Measurements from ENCODE around the gene OR10V1.

Gene OR10V1

DNA sequence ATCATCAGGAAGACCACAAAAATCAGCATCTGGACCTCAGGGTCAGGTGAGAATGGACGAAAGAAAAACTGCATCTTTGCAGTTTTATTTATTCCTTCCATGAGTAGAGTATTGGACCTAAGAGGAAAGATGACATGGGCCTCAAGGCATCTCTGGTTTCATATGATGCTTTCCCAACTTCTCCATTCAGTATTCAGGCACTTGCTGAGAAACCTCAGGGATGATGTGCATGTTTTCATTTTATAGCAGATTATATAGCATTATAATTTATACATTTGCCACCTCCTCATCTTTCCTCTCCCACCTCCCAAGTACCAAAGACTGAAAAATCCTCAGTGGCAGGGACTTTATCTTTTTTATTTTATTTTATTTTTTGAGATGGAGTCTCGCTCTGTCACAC, at the start of gene OR10V1:
Gene OR10V1 (minus strand): TSS at position 101 of the 400 bp plus-strand sequence. CDS start 0 bp downstream, at position 101.
- Histone ChIP-seq H3K79me2 (ENCODE audit: insufficient read depth, low read length) (no peaks in the 10 kb centered on the region), H3K9ac (ENCODE audit: low read depth, low read length, poor library complexity, severe bottlenecking) (no peak within 1 kb of the TSS), H3K4me1 (ENCODE audit: insufficient read depth, low read length, poor library complexity, severe bottlenecking) (no peaks in the 10 kb centered on the region), H3F3A (ENCODE audit: low read depth) (no peaks in the 10 kb centered on the region), H3K27me3 (ENCODE audit: insufficient read depth, low read length, poor library complexity, severe bottlenecking) (no peaks in the 10 kb centered on the region), H3K9me2 (replicated peaks; ENCODE audit: low read depth, low read length) (no peaks in the 10 kb centered on the region), H3K36me3 (ENCODE audit: insufficient read depth, low read length) (no peaks in the 10 kb centered on the region), H3K4me3 (ENCODE audit: low read length, poor library complexity, severe bottlenecking) (no peak within 1 kb of the TSS), H4K20me1 (ENCODE audit: insufficient read depth, low read length, poor library complexity, severe bottlenecking) (no peaks in the 10 kb centered on the region), H3K9me3 (ENCODE audit: insufficient read depth, low read depth, low read length) (no peaks in the 10 kb centered on the region), H2AFZ (ENCODE audit: low read length) (no peak within 1 kb of the TSS), H3K4me2 (ENCODE audit: low read depth, low read length, poor library complexity, severe bottlenecking) (no peak within 1 kb of the TSS)
- TF ChIP-seq, protein P1, sequence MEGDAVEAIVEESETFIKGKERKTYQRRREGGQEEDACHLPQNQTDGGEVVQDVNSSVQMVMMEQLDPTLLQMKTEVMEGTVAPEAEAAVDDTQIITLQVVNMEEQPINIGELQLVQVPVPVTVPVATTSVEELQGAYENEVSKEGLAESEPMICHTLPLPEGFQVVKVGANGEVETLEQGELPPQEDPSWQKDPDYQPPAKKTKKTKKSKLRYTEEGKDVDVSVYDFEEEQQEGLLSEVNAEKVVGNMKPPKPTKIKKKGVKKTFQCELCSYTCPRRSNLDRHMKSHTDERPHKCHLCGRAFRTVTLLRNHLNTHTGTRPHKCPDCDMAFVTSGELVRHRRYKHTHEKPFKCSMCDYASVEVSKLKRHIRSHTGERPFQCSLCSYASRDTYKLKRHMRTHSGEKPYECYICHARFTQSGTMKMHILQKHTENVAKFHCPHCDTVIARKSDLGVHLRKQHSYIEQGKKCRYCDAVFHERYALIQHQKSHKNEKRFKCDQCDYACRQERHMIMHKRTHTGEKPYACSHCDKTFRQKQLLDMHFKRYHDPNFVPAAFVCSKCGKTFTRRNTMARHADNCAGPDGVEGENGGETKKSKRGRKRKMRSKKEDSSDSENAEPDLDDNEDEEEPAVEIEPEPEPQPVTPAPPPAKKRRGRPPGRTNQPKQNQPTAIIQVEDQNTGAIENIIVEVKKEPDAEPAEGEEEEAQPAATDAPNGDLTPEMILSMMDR (conservative IDR thresholded peaks at IDR 0.05; ENCODE audit: low read length): no peak
- TF ChIP-seq EZH2phosphoT487 (IDR thresholded peaks at IDR 0.05; ENCODE audit: borderline replicate concordance): no peak

- Histone ChIP-seq H3K4me2 (ENCODE audit: low read depth, low read length, poor library complexity, severe bottlenecking) (no peak overlapping the region), H3K79me2 (ENCODE audit: insufficient read depth, low read length) (no peaks in the 10 kb centered on the region; the same call in 1 of the 2 replicates)
These were observed 48.3 kb upstream of the OR10V1 start for GRCh38 chr11:59761993-59762392.

GRCh38 chr11:59760771-59761170, 47.1 kb upstream of the OR10V1 start:
- H2AFZ ChIP-seq (ENCODE audit: low read length): no peak overlapping the region
- no peaks in the 10 kb centered on the region for H3K27me3 ChIP-seq (ENCODE audit: insufficient read depth, low read length, poor library complexity, severe bottlenecking)
- TF ChIP-seq EZH2phosphoT487 (IDR thresholded peaks at IDR 0.05; ENCODE audit: borderline replicate concordance): no peak
- TF ChIP-seq, protein P1 (conservative IDR thresholded peaks at IDR 0.05; ENCODE audit: low read length): no peak
- no peak overlapping the region for H3K9ac ChIP-seq (ENCODE audit: low read depth, low read length, poor library complexity, severe bottlenecking)
- H3K9me3 ChIP-seq (ENCODE audit: insufficient read depth, low read depth, low read length): no peaks in the 10 kb centered on the region
- peaks cover 20% of the 10 kb centered on the region for H3K4me1 ChIP-seq (ENCODE audit: insufficient read depth, low read length, poor library complexity, severe bottlenecking)
- H4K20me1 ChIP-seq (ENCODE audit: insufficient read depth, low read length, poor library complexity, severe bottlenecking): peaks cover 3% of the 10 kb centered on the region
- H3K4me3 ChIP-seq (ENCODE audit: low read length, poor library complexity, severe bottlenecking): no peak overlapping the region
- H3K9me2 ChIP-seq (replicated peaks; ENCODE audit: low read depth, low read length): no peaks in the 10 kb centered on the region
- no peak overlapping the region for H3K4me2 ChIP-seq (ENCODE audit: low read depth, low read length, poor library complexity, severe bottlenecking)
- no peaks in the 10 kb centered on the region for H3K36me3 ChIP-seq (ENCODE audit: insufficient read depth, low read length)
- H3K79me2 ChIP-seq (ENCODE audit: insufficient read depth, low read length): no peaks in the 10 kb centered on the region; the same call in 1 of the 2 replicates
- H3F3A ChIP-seq (ENCODE audit: low read depth): no peaks in the 10 kb centered on the region

More at GRCh38 chr11:59761993-59762392, 48.3 kb upstream of the OR10V1 start:
- no peak overlapping the region for H3K4me3 ChIP-seq (ENCODE audit: low read length, poor library complexity, severe bottlenecking)
- no peaks in the 10 kb centered on the region for H3K36me3 ChIP-seq (ENCODE audit: insufficient read depth, low read length)
- H3K9ac ChIP-seq (ENCODE audit: low read depth, low read length, poor library complexity, severe bottlenecking): no peak overlapping the region
- H2AFZ ChIP-seq (ENCODE audit: low read length): no peak overlapping the region
- H3K9me3 ChIP-seq (ENCODE audit: insufficient read depth, low read depth, low read length): no peaks in the 10 kb centered on the region
- H4K20me1 ChIP-seq (ENCODE audit: insufficient read depth, low read length, poor library complexity, severe bottlenecking): no peaks in the 10 kb centered on the region
- TF ChIP-seq, protein P1 (conservative IDR thresholded peaks at IDR 0.05; ENCODE audit: low read length): no peak
- TF ChIP-seq EZH2phosphoT487 (IDR thresholded peaks at IDR 0.05; ENCODE audit: borderline replicate concordance): no peak
- H3K4me1 ChIP-seq (ENCODE audit: insufficient read depth, low read length, poor library complexity, severe bottlenecking): peaks cover 20% of the 10 kb centered on the region
- H3F3A ChIP-seq (ENCODE audit: low read depth): peaks cover 4% of the 10 kb centered on the region; the same call in 1 of the 2 replicates
- H3K27me3 ChIP-seq (ENCODE audit: insufficient read depth, low read length, poor library complexity, severe bottlenecking): no peaks in the 10 kb centered on the region
- H3K9me2 ChIP-seq (replicated peaks; ENCODE audit: low read depth, low read length): no peaks in the 10 kb centered on the region
